ENCODE data around the gene MAGEC2.

MAGEC2 gene

GRCh38 chrX:142204522-142205433 is at the start of gene MAGEC2:
Gene MAGEC2, minus strand, starts transcription at chrX:142205290. Its CDS starts 1,303 bp downstream, at chrX:142203987.
- DNase-seq, result no peak

GRCh38 chrX:142251680-142252079 is 46.6 kb upstream of the MAGEC2 start:
- no peak for DNase-seq

- no peak for DNase-seq
Observed at GRCh38 chrX:142251202-142251601, 46.1 kb upstream of the MAGEC2 start.

- no peak for DNase-seq
Observed at GRCh38 chrX:142250502-142250901, 45.4 kb upstream of the MAGEC2 start.

GRCh38 chrX:142249721-142250120 is 44.6 kb upstream of the MAGEC2 start:
- no peak for DNase-seq

- DNase-seq, result no peak
Observed at GRCh38 chrX:142244568-142244967, 39.5 kb upstream of the MAGEC2 start.

GRCh38 chrX:142238536-142238935 is 33.4 kb upstream of the MAGEC2 start:
- DNase-seq, result no peak

- DNase-seq, result no peak
Observed at GRCh38 chrX:142233400-142233799, 28.3 kb upstream of the MAGEC2 start.

GRCh38 chrX:142214081-142214480 is 9.0 kb upstream of the MAGEC2 start:
- no peak for DNase-seq

GRCh38 chrX:142201113-142201512 is 4.0 kb downstream of the MAGEC2 start:
- DNase-seq, result no peak

GRCh38 chrX:142186103-142186502 is 19.0 kb downstream of the MAGEC2 start:
- DNase-seq, result no peak

GRCh38 chrX:142184756-142185602 is 20.1 kb downstream of the MAGEC2 start:
- no peak for DNase-seq

GRCh38 chrX:142156567-142156966 is 48.5 kb downstream of the MAGEC2 start:
- DNase-seq, result no peak

Data from NCI-H526 treated with DMSO at 0.1 percent for 48 hours (cell line).